Hepatocyte (in vitro differentiated cells): ENCODE data around the gene NDUFS7. TPM values are rescaled to one million over a fixed set of nuclear protein-coding genes. Genes with fewer than 3 reads are reported as not detected.

Experiments used
- DNase-seq: peaks from one replicate; pipeline ENCODE4 v3.0.0-alpha.2; 2016; ENCODE audit warnings: low spot score
- H2AFZ ChIP-seq: fragments of 200-600 bp; sonication (generic); 2 replicates; pipeline ENCODE4 v1.6.0; 2016; ENCODE audit warnings: antibody characterized with exemption, mild to moderate bottlenecking
- H3K27ac ChIP-seq: fragments of 200-600 bp; sonication (generic); 2 replicates; pipeline ENCODE4 v1.5.1; 2016; ENCODE audit warnings: mild to moderate bottlenecking
- H3K27me3 ChIP-seq: fragments of 200-600 bp; sonication (generic); 2 replicates; pipeline ENCODE4 v1.6.1; 2016
- H3K36me3 ChIP-seq: fragments of 200-600 bp; sonication (generic); replicated peaks from 2 replicates; pipeline ENCODE4 v1.5.1; 2016; ENCODE audit warnings: low read depth; ENCODE audit not compliant: insufficient read depth
- H3K4me1 ChIP-seq: fragments of 200-600 bp; sonication (generic); 2 replicates; pipeline ENCODE4 v1.5.1; 2016; ENCODE audit warnings: mild to moderate bottlenecking, moderate library complexity; ENCODE audit not compliant: insufficient read depth
- H3K4me2 ChIP-seq: fragments of 200-600 bp; sonication (generic); 2 replicates; pipeline ENCODE4 v1.6.0; 2016
- H3K4me3 ChIP-seq: fragments of 200-600 bp; sonication (generic); 2 replicates; pipeline ENCODE4 v1.5.1; 2016; ENCODE audit warnings: mild to moderate bottlenecking
- H3K79me2 ChIP-seq: fragments of 200-600 bp; sonication (generic); 2 replicates; pipeline ENCODE4 v1.6.0; 2017; ENCODE audit warnings: mild to moderate bottlenecking
- H3K9me2 ChIP-seq: fragments of 200-600 bp; sonication (generic); replicated peaks from 2 replicates; pipeline ENCODE4 v1.6.0; 2017; ENCODE audit warnings: mild to moderate bottlenecking; ENCODE audit not compliant: insufficient read depth
- H3K9me3 ChIP-seq: fragments of 200-600 bp; sonication (generic); 2 replicates; pipeline ENCODE4 v1.5.1; 2016; ENCODE audit warnings: low read depth, mild to moderate bottlenecking
- H4K20me1 ChIP-seq: fragments of 200-600 bp; sonication (generic); 2 replicates; pipeline ENCODE4 v1.6.0; 2016; ENCODE audit warnings: mild to moderate bottlenecking; ENCODE audit not compliant: insufficient read depth, poor library complexity, severe bottlenecking
- EZH2 ChIP-seq: fragments of 200-600 bp; sonication (generic); IDR thresholded peaks from 2 replicates; pipeline ENCODE4 v1.6.1; 2016; ENCODE audit warnings: antibody characterized with exemption, mild to moderate bottlenecking, borderline replicate concordance
- EZH2phosphoT487 ChIP-seq: fragments of 200-600 bp; sonication (generic); IDR thresholded peaks from one replicate; pipeline ENCODE4 v1.6.1; 2018; ENCODE audit warnings: antibody characterized with exemption, mild to moderate bottlenecking, low read depth, moderate library complexity; ENCODE audit not compliant: unreplicated experiment, severe bottlenecking
- WGBS: methylation state at CpG from one replicate; pipeline ENCODE4 v1.1.6; 2016; ENCODE audit warnings: low lambda C conversion rate; ENCODE audit errors: missing lambda C conversion rate; 5-methylcytosine and 5-hydroxymethylcytosine counted together
- polyA plus RNA-seq: library from polyadenylated mRNA; unstranded; fragments of >200 nt; fragmentation: Nextera tagmentation; extraction: Ambion mirVana; gene quantifications from 2 replicates; pipeline ENCODE4 v1.2.1, GENCODE V29; 2016
- total RNA-seq: library from RNA; depleted of rRNA; stranded (reverse); fragments of >200 nt; gene quantifications from 2 replicates; pipeline ENCODE4 v1.2.3, GENCODE V29; 2014
- TF ChIP-seq, protein P1 (sequence below): fragments of 200-600 bp; sonication (generic); IDR thresholded peaks from 2 replicates; pipeline ENCODE4 v1.5.1; 2016; ENCODE audit warnings: antibody characterized with exemption, mild to moderate bottlenecking; ENCODE audit not compliant: poor library complexity

Gene NDUFS7
- total and polyA plus RNA-seq, 2 experiments from 2014 or later = 81.6 to 276 TPM

DNA sequence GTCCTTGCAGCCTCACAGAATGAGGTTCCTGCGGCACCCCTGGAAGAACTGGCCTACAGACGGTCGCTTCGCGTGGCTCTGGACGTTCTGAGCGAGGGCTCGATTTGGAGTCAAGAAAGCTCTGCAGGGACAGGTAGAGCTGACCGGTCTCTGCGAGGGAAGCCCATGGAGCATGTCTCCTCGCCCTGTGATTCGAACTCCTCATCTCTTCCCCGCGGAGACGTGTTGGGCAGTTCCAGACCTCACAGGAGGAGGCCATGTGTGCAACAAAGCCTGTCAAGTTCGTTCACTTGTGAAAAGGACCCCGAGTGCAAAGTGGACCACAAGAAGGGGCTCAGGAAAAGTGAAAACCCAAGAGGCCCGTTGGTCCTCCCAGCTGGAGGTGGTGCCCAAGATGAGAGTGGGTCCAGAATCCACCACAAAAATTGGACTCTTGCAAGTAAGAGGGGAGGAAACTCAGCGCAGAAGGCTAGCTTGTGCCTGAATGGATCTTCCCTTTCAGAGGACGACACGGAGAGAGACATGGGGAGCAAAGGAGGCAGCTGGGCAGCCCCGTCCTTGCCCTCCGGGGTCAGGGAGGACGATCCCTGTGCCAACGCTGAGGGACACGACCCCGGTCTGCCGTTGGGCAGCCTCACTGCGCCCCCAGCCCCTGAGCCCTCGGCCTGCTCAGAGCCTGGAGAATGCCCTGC, 23.4 kb upstream of the NDUFS7 start:
- Histone ChIP-seq H3K27me3 (no peaks in the 10 kb centered on the region), H3K4me2 (peak overlapping the region; percentile 51), H3K9me3 (no peaks in the 10 kb centered on the region), H4K20me1 (peaks cover 9% of the 10 kb centered on the region), H3K27ac (no peak overlapping the region), H3K4me1 (peaks cover 18% of the 10 kb centered on the region), H2AFZ (no peak overlapping the region), H3K36me3 (no peaks in the 10 kb centered on the region), H3K79me2 (peaks cover 22% of the 10 kb centered on the region), H3K9me2 (no peaks in the 10 kb centered on the region), H3K4me3 (no peak overlapping the region)
- DNase-seq = no peak
- 89% methylated on average over 30 of the region's 30 CpGs for WGBS
- TF ChIP-seq, protein P1, sequence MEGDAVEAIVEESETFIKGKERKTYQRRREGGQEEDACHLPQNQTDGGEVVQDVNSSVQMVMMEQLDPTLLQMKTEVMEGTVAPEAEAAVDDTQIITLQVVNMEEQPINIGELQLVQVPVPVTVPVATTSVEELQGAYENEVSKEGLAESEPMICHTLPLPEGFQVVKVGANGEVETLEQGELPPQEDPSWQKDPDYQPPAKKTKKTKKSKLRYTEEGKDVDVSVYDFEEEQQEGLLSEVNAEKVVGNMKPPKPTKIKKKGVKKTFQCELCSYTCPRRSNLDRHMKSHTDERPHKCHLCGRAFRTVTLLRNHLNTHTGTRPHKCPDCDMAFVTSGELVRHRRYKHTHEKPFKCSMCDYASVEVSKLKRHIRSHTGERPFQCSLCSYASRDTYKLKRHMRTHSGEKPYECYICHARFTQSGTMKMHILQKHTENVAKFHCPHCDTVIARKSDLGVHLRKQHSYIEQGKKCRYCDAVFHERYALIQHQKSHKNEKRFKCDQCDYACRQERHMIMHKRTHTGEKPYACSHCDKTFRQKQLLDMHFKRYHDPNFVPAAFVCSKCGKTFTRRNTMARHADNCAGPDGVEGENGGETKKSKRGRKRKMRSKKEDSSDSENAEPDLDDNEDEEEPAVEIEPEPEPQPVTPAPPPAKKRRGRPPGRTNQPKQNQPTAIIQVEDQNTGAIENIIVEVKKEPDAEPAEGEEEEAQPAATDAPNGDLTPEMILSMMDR = no peak
- no peak for TF ChIP-seq EZH2phosphoT487
- no peak for TF ChIP-seq EZH2

DNA sequence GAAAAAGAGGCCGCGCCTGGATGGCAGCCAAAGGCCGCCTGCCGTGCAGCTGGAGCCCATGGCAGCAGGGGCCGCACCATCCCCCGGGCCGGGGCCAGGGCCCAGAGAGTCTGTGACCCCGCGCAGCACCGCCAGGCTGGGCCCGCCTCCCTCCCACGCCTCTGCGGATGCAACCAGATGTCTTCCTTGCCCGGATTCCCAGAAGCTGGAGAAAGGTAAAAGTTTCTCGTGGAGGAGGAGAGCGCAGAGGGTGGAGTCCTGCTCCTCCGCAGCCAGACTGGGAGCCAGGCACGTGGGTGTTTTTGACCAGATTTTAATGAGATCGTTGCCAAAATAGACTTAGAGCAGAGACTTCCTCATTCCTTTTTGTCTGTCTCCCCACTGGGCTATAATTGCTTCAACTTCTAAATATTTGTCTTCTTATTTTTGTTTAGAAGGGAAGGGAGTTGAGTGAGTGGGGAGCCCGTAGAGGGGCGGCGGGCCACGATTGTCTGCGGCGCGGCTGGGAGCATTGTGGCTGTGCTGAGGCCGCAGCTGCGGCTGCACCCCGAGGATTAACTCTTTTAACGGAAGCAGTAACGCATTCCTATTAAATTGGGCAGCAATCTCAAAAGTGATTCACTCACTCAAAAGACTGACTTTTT, 22.8 kb upstream of the NDUFS7 start:
- no peaks in the 10 kb centered on the region for H3K36me3 ChIP-seq
- DNase-seq = peak; percentile 37
- no peak overlapping the region for H3K4me3 ChIP-seq
- TF ChIP-seq EZH2phosphoT487 = no peak
- TF ChIP-seq EZH2 = no peak
- TF ChIP-seq, protein P1 = no peak
- no peak overlapping the region for H2AFZ ChIP-seq
- WGBS = 60% methylated on average over 31 of the region's 31 CpGs
- no peaks in the 10 kb centered on the region for H3K27me3 ChIP-seq
- peaks cover 8% of the 10 kb centered on the region for H4K20me1 ChIP-seq
- no peaks in the 10 kb centered on the region for H3K9me3 ChIP-seq
- H3K4me1 ChIP-seq = peaks cover 14% of the 10 kb centered on the region
- peaks cover 16% of the 10 kb centered on the region for H3K79me2 ChIP-seq
- H3K4me2 ChIP-seq = peak overlapping the region; percentile 51
- no peaks in the 10 kb centered on the region for H3K9me2 ChIP-seq
- H3K27ac ChIP-seq = peak overlapping the region; percentile 11

DNA sequence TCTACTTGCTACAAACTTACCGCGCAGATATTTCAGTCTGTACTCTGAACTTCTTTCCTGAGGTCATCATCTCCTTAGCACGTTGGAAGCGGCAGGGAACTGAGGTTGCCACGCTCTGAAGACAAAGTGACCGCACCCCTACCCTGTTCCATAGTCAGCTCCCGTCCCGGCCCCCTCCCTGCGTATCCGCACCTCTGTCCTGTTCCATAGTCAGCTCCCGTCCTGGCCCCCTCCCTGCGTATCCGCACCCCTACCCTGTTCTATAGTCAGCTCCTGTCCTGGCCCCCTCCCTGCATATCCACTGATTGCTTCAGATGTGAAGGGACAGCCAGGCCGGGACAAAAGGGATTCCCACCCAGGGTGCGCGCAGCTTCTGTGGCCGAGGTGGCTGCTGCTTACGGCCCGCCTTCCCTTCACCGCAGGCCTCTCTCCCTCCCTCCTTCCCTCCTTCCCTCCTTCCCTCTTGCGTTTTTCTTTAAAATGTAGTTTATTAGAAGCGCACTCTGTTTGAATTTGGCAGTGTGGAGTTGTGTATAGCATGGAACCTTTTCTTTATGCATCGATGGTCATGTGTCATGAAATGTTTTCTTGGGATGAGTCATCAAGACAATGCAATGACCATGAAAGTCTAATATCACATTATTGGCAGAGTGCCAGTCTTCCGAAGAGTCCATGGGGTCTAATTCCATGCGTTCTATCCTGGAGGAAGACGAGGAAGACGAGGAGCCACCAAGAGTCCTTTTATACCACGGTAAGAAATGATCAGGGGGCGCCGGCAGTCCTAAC, 21.9 kb upstream of the NDUFS7 start:
- Histone ChIP-seq H3K4me1 (peaks cover 7% of the 10 kb centered on the region), H3K4me2 (peak overlapping the region; percentile 51), H3K36me3 (no peaks in the 10 kb centered on the region), H3K79me2 (peaks cover 8% of the 10 kb centered on the region), H3K27me3 (no peaks in the 10 kb centered on the region), H3K4me3 (no peak overlapping the region), H3K27ac (peak overlapping the region; percentile 11), H3K9me2 (no peaks in the 10 kb centered on the region), H2AFZ (no peak overlapping the region), H3K9me3 (no peaks in the 10 kb centered on the region), H4K20me1 (peaks cover under 1% of the 10 kb centered on the region)
- TF ChIP-seq EZH2 (no peak), EZH2phosphoT487 (no peak)
- TF ChIP-seq, protein P1 = no peak
- no peak for DNase-seq
- WGBS = 92% methylated on average over 30 of the region's 30 CpGs
